ENCODE results near the gene LRP1B.
"Not testable (repeated sequence)": the region's sequence is repeated elsewhere in the genome, so short reads cannot be mapped to it uniquely, and the experiment has no call there.

Gene LRP1B

DNA sequence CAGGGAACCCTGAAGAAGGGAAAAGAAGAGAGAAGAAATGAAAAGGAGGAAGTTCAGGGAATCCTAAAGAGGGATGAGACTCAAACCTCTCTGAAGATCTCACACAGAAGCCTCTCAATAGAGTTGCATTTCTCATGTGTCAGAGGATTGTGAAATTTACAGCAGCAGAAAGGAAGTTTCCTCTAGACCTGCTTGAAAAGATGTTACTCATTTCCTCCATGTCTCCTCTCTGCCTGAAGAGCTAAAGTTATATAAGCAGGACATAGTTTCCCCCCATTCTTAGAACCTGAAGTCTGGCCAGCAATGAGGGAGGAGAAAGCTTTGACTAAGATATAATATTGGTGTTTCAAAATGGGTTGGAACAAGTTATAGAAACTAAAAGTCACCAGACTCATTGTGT lies 1155.6 kb downstream of the LRP1B start:
- ATAC-seq, result no peak
- no peak for TF ChIP-seq ZNF8 (CRISPR knock-in tag; IDR thresholded peaks at IDR 0.05)
- TF ChIP-seq, protein P1, sequence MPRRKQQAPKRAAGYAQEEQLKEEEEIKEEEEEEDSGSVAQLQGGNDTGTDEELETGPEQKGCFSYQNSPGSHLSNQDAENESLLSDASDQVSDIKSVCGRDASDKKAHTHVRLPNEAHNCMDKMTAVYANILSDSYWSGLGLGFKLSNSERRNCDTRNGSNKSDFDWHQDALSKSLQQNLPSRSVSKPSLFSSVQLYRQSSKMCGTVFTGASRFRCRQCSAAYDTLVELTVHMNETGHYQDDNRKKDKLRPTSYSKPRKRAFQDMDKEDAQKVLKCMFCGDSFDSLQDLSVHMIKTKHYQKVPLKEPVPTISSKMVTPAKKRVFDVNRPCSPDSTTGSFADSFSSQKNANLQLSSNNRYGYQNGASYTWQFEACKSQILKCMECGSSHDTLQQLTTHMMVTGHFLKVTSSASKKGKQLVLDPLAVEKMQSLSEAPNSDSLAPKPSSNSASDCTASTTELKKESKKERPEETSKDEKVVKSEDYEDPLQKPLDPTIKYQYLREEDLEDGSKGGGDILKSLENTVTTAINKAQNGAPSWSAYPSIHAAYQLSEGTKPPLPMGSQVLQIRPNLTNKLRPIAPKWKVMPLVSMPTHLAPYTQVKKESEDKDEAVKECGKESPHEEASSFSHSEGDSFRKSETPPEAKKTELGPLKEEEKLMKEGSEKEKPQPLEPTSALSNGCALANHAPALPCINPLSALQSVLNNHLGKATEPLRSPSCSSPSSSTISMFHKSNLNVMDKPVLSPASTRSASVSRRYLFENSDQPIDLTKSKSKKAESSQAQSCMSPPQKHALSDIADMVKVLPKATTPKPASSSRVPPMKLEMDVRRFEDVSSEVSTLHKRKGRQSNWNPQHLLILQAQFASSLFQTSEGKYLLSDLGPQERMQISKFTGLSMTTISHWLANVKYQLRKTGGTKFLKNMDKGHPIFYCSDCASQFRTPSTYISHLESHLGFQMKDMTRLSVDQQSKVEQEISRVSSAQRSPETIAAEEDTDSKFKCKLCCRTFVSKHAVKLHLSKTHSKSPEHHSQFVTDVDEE (CRISPR knock-in tag; IDR thresholded peaks at IDR 0.05), result no peak
- no peak for TF ChIP-seq ESRRG (CRISPR knock-in tag; IDR thresholded peaks at IDR 0.05)
- no peak for TF ChIP-seq PPARA (CRISPR knock-in tag; IDR thresholded peaks at IDR 0.05; ENCODE audit: borderline replicate concordance)
- no peak for TF ChIP-seq ZFP3 (CRISPR knock-in tag; IDR thresholded peaks at IDR 0.05)
- no peak for TF ChIP-seq SNAI2 (CRISPR knock-in tag; IDR thresholded peaks at IDR 0.05)
- TF ChIP-seq, protein P2, sequence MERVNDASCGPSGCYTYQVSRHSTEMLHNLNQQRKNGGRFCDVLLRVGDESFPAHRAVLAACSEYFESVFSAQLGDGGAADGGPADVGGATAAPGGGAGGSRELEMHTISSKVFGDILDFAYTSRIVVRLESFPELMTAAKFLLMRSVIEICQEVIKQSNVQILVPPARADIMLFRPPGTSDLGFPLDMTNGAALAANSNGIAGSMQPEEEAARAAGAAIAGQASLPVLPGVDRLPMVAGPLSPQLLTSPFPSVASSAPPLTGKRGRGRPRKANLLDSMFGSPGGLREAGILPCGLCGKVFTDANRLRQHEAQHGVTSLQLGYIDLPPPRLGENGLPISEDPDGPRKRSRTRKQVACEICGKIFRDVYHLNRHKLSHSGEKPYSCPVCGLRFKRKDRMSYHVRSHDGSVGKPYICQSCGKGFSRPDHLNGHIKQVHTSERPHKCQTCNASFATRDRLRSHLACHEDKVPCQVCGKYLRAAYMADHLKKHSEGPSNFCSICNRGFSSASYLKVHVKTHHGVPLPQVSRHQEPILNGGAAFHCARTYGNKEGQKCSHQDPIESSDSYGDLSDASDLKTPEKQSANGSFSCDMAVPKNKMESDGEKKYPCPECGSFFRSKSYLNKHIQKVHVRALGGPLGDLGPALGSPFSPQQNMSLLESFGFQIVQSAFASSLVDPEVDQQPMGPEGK (CRISPR knock-in tag; IDR thresholded peaks at IDR 0.05; ENCODE audit: borderline replicate concordance), result no peak
- TF ChIP-seq, protein P3, sequence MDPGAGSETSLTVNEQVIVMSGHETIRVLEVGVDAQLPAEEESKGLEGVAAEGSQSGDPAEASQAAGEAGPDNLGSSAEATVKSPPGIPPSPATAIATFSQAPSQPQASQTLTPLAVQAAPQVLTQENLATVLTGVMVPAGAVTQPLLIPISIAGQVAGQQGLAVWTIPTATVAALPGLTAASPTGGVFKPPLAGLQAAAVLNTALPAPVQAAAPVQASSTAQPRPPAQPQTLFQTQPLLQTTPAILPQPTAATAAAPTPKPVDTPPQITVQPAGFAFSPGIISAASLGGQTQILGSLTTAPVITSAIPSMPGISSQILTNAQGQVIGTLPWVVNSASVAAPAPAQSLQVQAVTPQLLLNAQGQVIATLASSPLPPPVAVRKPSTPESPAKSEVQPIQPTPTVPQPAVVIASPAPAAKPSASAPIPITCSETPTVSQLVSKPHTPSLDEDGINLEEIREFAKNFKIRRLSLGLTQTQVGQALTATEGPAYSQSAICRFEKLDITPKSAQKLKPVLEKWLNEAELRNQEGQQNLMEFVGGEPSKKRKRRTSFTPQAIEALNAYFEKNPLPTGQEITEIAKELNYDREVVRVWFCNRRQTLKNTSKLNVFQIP (CRISPR knock-in tag; IDR thresholded peaks at IDR 0.05; ENCODE audit: borderline replicate concordance, low read depth), result no peak
- no peak for TF ChIP-seq BACH2 (CRISPR knock-in tag; IDR thresholded peaks at IDR 0.05; ENCODE audit: borderline replicate concordance)
- TF ChIP-seq ZNF565 (CRISPR knock-in tag; conservative IDR thresholded peaks at IDR 0.05; ENCODE audit: low read depth), result no peak
- no peak for TF ChIP-seq ZFP30 (CRISPR knock-in tag; IDR thresholded peaks at IDR 0.05)
- TF ChIP-seq GLIS3 (CRISPR knock-in tag; IDR thresholded peaks at IDR 0.05), result no peak
- no peak for TF ChIP-seq RARB (CRISPR knock-in tag; IDR thresholded peaks at IDR 0.05)
- TF ChIP-seq ISL1 (CRISPR knock-in tag; IDR thresholded peaks at IDR 0.05), result no peak
- TF ChIP-seq ARNTL (CRISPR knock-in tag; IDR thresholded peaks at IDR 0.05; ENCODE audit: borderline replicate concordance, low read depth), result no peak

DNA sequence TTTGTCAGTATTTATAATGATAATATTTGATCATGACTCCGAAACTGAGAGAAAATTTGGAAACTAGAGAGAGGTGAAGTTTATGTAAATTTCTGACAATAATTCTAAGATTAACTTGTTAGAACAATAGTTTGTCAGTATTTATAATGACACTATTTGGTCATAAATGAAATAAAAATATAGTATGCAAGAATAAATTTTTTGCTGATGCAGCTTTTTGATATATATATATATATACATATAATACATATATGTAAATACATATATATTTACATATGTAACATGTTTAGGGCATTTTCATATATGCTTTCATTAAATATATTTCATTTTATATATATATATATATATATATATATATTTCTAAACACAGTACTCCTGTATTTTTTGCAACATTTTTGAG lies 1158.1 kb downstream of the LRP1B start:
- TF ChIP-seq GLIS3 (CRISPR knock-in tag; IDR thresholded peaks at IDR 0.05) (no peak), ISL1 (CRISPR knock-in tag; IDR thresholded peaks at IDR 0.05) (no peak), BACH2 (CRISPR knock-in tag; IDR thresholded peaks at IDR 0.05; ENCODE audit: borderline replicate concordance) (no peak), ARNTL (CRISPR knock-in tag; IDR thresholded peaks at IDR 0.05; ENCODE audit: borderline replicate concordance, low read depth) (no peak), ESRRG (CRISPR knock-in tag; IDR thresholded peaks at IDR 0.05) (no peak), OSR1 (CRISPR knock-in tag; IDR thresholded peaks at IDR 0.05) (no peak), TOX (CRISPR knock-in tag; IDR thresholded peaks at IDR 0.05; ENCODE audit: borderline replicate concordance) (no peak), TCF4 (CRISPR knock-in tag; IDR thresholded peaks at IDR 0.05; ENCODE audit: borderline replicate concordance) (no peak), ZFP3 (CRISPR knock-in tag; IDR thresholded peaks at IDR 0.05) (no peak), ZNF565 (CRISPR knock-in tag; conservative IDR thresholded peaks at IDR 0.05; ENCODE audit: low read depth) (no peak), ZNF70 (CRISPR knock-in tag; IDR thresholded peaks at IDR 0.05) (no peak), SNAI2 (CRISPR knock-in tag; IDR thresholded peaks at IDR 0.05) (no peak)
- TF ChIP-seq, protein P2 (CRISPR knock-in tag; IDR thresholded peaks at IDR 0.05; ENCODE audit: borderline replicate concordance), result no peak
- TF ChIP-seq, protein P4, sequence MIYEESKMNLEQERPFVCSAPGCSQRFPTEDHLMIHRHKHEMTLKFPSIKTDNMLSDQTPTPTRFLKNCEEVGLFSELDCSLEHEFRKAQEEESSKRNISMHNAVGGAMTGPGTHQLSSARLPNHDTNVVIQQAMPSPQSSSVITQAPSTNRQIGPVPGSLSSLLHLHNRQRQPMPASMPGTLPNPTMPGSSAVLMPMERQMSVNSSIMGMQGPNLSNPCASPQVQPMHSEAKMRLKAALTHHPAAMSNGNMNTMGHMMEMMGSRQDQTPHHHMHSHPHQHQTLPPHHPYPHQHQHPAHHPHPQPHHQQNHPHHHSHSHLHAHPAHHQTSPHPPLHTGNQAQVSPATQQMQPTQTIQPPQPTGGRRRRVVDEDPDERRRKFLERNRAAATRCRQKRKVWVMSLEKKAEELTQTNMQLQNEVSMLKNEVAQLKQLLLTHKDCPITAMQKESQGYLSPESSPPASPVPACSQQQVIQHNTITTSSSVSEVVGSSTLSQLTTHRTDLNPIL (CRISPR knock-in tag; IDR thresholded peaks at IDR 0.05; ENCODE audit: low read depth), result no peak
- no peak for ATAC-seq

DNA sequence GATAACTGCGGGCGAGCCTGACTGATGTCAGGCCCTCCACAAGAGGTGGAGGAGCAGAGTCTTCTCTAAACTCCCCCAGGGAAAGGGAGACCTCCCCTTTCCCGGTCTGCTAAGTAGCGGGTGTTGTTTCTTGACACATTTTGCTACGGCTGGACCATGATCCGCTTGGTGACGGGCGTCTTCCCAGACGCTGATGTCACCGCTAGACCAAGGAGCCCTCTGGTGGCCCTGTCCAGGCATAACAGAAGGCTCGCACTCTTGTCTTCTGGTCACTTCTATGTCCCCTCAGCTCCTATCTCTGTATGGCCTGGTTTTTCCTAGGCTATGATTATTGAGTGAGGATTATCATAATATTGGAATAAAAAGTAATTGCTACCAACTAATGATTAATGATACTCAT lies 1166.5 kb downstream of the LRP1B start:
- not testable (repeated sequence) for ATAC-seq

Data from SK-N-SH treated with all-trans-retinoic acid at 6 μM for 48 hours (cell line).